Astrocyte of the cerebellum (primary cell): ENCODE data around the gene CYTH1.

ENCODE experiments used
- DNase-seq: peaks from one replicate; pipeline ENCODE4 v3.0.0-alpha.2; 2011; ENCODE audit warnings: low read depth
- H3K4me3 ChIP-seq: 2 replicates; pipeline ENCODE4 v1.5.1; 2011; ENCODE audit warnings: mild to moderate bottlenecking, low read depth, low read length, moderate library complexity
- CTCF ChIP-seq: IDR thresholded peaks from 2 replicates; pipeline ENCODE4 v1.5.1; 2012; ENCODE audit warnings: low read length, low read depth, moderate library complexity, mild to moderate bottlenecking; ENCODE audit errors: missing control alignments
- in situ Hi-C: cut with HindIII; loops from 2 replicates; pipeline ENCODE4 v1.10.0; 2017; ENCODE audit warnings: low sequenced_read_pairs

The CYTH1 gene

DNA sequence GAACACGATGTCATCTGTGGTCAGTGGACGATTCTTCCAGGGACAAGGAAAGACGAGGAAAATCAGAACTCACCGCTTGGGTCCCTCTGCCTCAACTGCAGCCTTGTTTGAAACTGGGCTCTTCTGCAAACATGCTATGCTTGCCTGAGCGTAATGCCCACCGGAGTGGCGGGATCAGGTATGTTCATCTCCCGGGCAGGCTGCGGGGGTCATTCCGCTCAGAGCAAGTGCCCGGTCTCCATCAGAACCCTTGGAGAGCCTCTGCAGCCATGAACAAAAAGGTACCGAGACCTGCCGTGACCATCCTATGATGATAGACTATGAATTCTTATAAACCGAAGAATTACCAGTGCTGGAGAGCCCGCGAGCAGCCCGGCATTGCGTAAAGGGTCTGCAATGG is 140.4 kb downstream of the CYTH1 start:
- no peak for TF ChIP-seq CTCF
- DNase-seq: no peak
- no peak overlapping the region for H3K4me3 ChIP-seq
- in situ Hi-C loops: no loop called here

DNA sequence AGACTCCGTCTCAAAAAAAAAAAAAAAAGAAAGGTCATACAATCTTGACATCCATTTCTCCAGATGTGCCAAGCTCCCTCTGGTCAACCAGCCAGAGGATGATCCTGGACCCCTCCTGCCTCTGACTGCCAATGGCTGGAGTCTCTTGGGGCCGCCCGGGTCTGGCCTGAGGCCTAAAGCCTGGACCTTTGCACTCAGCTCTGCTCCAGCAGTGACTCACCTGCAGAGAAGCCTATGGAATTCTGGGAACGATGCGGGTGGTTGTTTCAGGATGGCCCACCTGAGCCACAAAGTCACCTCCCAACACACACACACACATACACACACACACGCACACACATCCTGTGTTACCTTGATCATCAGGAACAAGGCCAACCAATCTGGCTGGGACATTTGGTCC is 140.8 kb downstream of the CYTH1 start:
- no peak for TF ChIP-seq CTCF
- H3K4me3 ChIP-seq: no peak overlapping the region
- in situ Hi-C loops: no loop called here
- DNase-seq: no peak

- TF ChIP-seq CTCF: no peak
- in situ Hi-C loops: no loop called here
- DNase-seq: no peak
- H3K4me3 ChIP-seq: no peak overlapping the region
These were observed 141.4 kb downstream of the CYTH1 start for GRCh38 chr17:78640700-78641099.

- no peak for DNase-seq
- TF ChIP-seq CTCF: no peak
- in situ Hi-C loops: no loop called here
- H3K4me3 ChIP-seq: no peak overlapping the region
These were observed 144.2 kb downstream of the CYTH1 start for GRCh38 chr17:78637643-78638420.

- no peak for DNase-seq
- in situ Hi-C loops: no loop called here
- H3K4me3 ChIP-seq: no peak overlapping the region
- no peak for TF ChIP-seq CTCF
These were observed 144.9 kb downstream of the CYTH1 start for GRCh38 chr17:78637146-78637545.

GRCh38 chr17:78634154-78634553 is 147.9 kb downstream of the CYTH1 start:
- H3K4me3 ChIP-seq: no peak overlapping the region
- no peak for TF ChIP-seq CTCF
- in situ Hi-C loops: loop anchor here (5.0 kb wide), 2 partner anchors 42 to 102 kb away; no protein-coding TSS in a partner anchor
- no peak for DNase-seq
